CD14-positive monocyte (primary cell): ENCODE results near the gene CHCHD6. TPM values are rescaled to one million over a fixed set of nuclear protein-coding genes. Genes with fewer than 3 reads are reported as not detected.

Source experiments
- DNase-seq, 3 donors: peaks; one replicate each; pipeline ENCODE4 v3.0.0-alpha.2; 2011 to 2022
- H2AFZ ChIP-seq: 2 replicates; pipeline ENCODE4 v1.6.0; 2012; ENCODE audit warnings: mild to moderate bottlenecking, low read depth, low read length, inconsistent platforms; ENCODE audit not compliant: insufficient read depth, poor library complexity, severe bottlenecking
- H3K27ac ChIP-seq, 2 donors: 1 replicate in 1 of 2; 2 replicates in 1 of 2; pipeline ENCODE4 v1.5.1; 2012 to 2013; ENCODE audit warnings: low read length in 2 of 2, control low read depth in 1 of 2, inconsistent platforms in 1 of 2, low read depth in 1 of 2, mild to moderate bottlenecking in 1 of 2
- H3K27me3 ChIP-seq, 2 donors: one replicate each; pipeline versions ENCODE4 v1.6.0 to v1.6.1; 2011 to 2013; ENCODE audit warnings: low read length in 2 of 2; ENCODE audit not compliant: control insufficient read depth in 2 of 2, insufficient read depth in 2 of 2
- H3K36me3 ChIP-seq, 2 donors: replicated peaks in 1 of 2; 1 replicate in 1 of 2; 2 replicates in 1 of 2; pipeline versions ENCODE4 v1.5.1 to v1.6.1; 2012 to 2013; ENCODE audit warnings: low read length in 2 of 2, control low read depth in 1 of 2, inconsistent platforms in 1 of 2, mild to moderate bottlenecking in 1 of 2; ENCODE audit not compliant: insufficient read depth in 2 of 2, control insufficient read depth in 1 of 2
- H3K4me1 ChIP-seq, 2 donors: 1 replicate in 1 of 2; 2 replicates in 1 of 2; pipeline versions ENCODE4 v1.5.1 to v1.6.1; 2012 to 2013; ENCODE audit warnings: low read length in 2 of 2, control low read depth in 1 of 2, inconsistent platforms in 1 of 2, mild to moderate bottlenecking in 1 of 2, moderate library complexity in 1 of 2; ENCODE audit not compliant: insufficient read depth in 2 of 2, control insufficient read depth in 1 of 2
- H3K4me2 ChIP-seq: replicated peaks from 2 replicates; pipeline ENCODE3; 2012; ENCODE audit warnings: low read length, moderate library complexity, mild to moderate bottlenecking; ENCODE audit not compliant: poor library complexity, severe bottlenecking; ENCODE audit errors: extremely low read depth
- H3K4me3 ChIP-seq, 3 experiments: fragments of 200-600 bp in 1 of 3; sonication (generic) in 1 of 3; replicated peaks in 1 of 3; 1 replicate in 2 of 3; 2 replicates in 1 of 3; pipeline ENCODE4 v1.5.1; 2011 to 2013; ENCODE audit warnings: low read length in 3 of 3, mild to moderate bottlenecking in 3 of 3, control low read depth in 2 of 3, low read depth in 2 of 3, inconsistent platforms in 1 of 3, moderate library complexity in 1 of 3
- H3K79me2 ChIP-seq: 2 replicates; pipeline ENCODE4 v1.6.0; 2012; ENCODE audit warnings: mild to moderate bottlenecking, control low read depth, inconsistent platforms, low read length, moderate library complexity; ENCODE audit not compliant: insufficient read depth
- H3K9ac ChIP-seq: 2 replicates; pipeline ENCODE4 v1.6.0; 2017; ENCODE audit warnings: low read length, mild to moderate bottlenecking; ENCODE audit not compliant: insufficient read depth, poor library complexity, severe bottlenecking
- H3K9me3 ChIP-seq, 2 donors: replicated peaks in 1 of 2; 1 replicate in 1 of 2; 2 replicates in 1 of 2; pipeline versions ENCODE4 v1.5.1 to v1.6.1; 2012 to 2013; ENCODE audit warnings: low read length in 2 of 2, control low read depth in 1 of 2; ENCODE audit not compliant: control insufficient read depth in 1 of 2, insufficient read depth in 1 of 2
- H4K20me1 ChIP-seq: 2 replicates; pipeline ENCODE4 v1.6.0; 2012; ENCODE audit warnings: mild to moderate bottlenecking, low read length, control low read depth, moderate library complexity; ENCODE audit not compliant: insufficient read depth
- H3K27ac Mint-ChIP-seq, 7 donors: one replicate each; pipeline ENCODE4 v1.8.0; 2020; ENCODE audit warnings: mild to moderate bottlenecking in 7 of 7, mixed read lengths in 7 of 7, moderate library complexity in 6 of 7, inconsistent platforms in 2 of 7
- H3K27me3 Mint-ChIP-seq, 3 donors: one replicate each; pipeline ENCODE4 v1.8.0; 2021 to 2022; ENCODE audit warnings: low read depth in 3 of 3, mild to moderate bottlenecking in 3 of 3, mixed read lengths in 3 of 3, moderate library complexity in 3 of 3, inconsistent platforms in 1 of 3
- H3K36me3 Mint-ChIP-seq, 2 donors: one replicate each; pipeline ENCODE4 v1.8.0; 2020; ENCODE audit warnings: mixed read lengths in 2 of 2, inconsistent platforms in 1 of 2, mild to moderate bottlenecking in 1 of 2
- H3K4me1 Mint-ChIP-seq: one replicate; pipeline ENCODE4 v1.8.0; 2020; ENCODE audit warnings: mild to moderate bottlenecking, mixed read lengths
- H3K4me3 Mint-ChIP-seq, 2 donors: one replicate each; pipeline ENCODE4 v1.8.0; 2020; ENCODE audit warnings: mild to moderate bottlenecking in 2 of 2, mixed read lengths in 2 of 2, moderate library complexity in 1 of 2
- H3K9me3 Mint-ChIP-seq, 7 donors: one replicate each; pipeline ENCODE4 v1.8.0; 2020 to 2022; ENCODE audit warnings: mixed read lengths in 7 of 7, mild to moderate bottlenecking in 6 of 7, moderate library complexity in 6 of 7, inconsistent platforms in 2 of 7
- WGBS: methylation state at CpG from one replicate; pipeline ENCODE4 v1.1.5; 2013; ENCODE audit warnings: missing lambda C conversion rate; ENCODE audit not compliant: insufficient coverage; 5-methylcytosine and 5-hydroxymethylcytosine counted together
- intact Hi-C, 2 donors: fragments of 100-400 bp; cut with micrococcal nuclease; formaldehyde crosslinking; loops; one replicate each; pipeline versions ENCODE4 v1.15.0 to v1.15.1; 2023
- polyA plus RNA-seq, 3 donors: library from polyadenylated mRNA; depleted of rRNA in 1 of 3; unstranded in 2 of 3; stranded (reverse) in 1 of 3; fragments of 300-500 nt in 2 of 3; fragments of >200 nt in 1 of 3; fragmentation: Illumina TruSeq in 2 of 3; gene quantifications; 1 replicate in 2 of 3; 2 replicates in 1 of 3; pipeline ENCODE4 v1.2.3, GENCODE V29; 2012 to 2021
- TF ChIP-seq, protein P1 (sequence below): fragments of 200-600 bp; IDR thresholded peaks from one replicate; pipeline ENCODE4 v1.8.0; 2022; ENCODE audit warnings: antibody characterized with exemption, mild to moderate bottlenecking

CHCHD6 gene
- polyA plus RNA-seq, 3 donors, result 1.1 to 1.8 (median 1.8) TPM

- no peak overlapping the region for H3K4me3 ChIP-seq
- no peak overlapping the region for H2AFZ ChIP-seq
- peaks cover 12% of the 10 kb centered on the region for H3K4me1 Mint-ChIP-seq
- H3K4me2 ChIP-seq, result no peak overlapping the region
- peaks cover 0 to 2% (median 0%) of the 10 kb centered on the region in 3 donors for H3K27me3 Mint-ChIP-seq
- 84% methylated on average over 5 of the region's 6 CpGs for WGBS
- no peaks in the 10 kb centered on the region for H3K9me3 ChIP-seq
- H3K27ac Mint-ChIP-seq, result no peak overlapping the region
- H3K4me1 ChIP-seq, result peaks cover 13 to 16% of the 10 kb centered on the region in 2 donors
- no peaks in the 10 kb centered on the region for H3K27me3 ChIP-seq
- no peak overlapping the region for H3K27ac ChIP-seq
- no peak for DNase-seq
- H4K20me1 ChIP-seq, result no peaks in the 10 kb centered on the region
- no peak overlapping the region for H3K4me3 Mint-ChIP-seq
- no peak overlapping the region for H3K9ac ChIP-seq
- H3K79me2 ChIP-seq, result no peaks in the 10 kb centered on the region
- H3K36me3 Mint-ChIP-seq, result peaks cover 1 to 4% of the 10 kb centered on the region in 2 donors
- H3K9me3 Mint-ChIP-seq, result peaks cover 0 to 3% (median 1%) of the 10 kb centered on the region in 7 donors
- H3K36me3 ChIP-seq, result no peaks in the 10 kb centered on the region
- intact Hi-C loops, result no loop called here
- TF ChIP-seq, protein P1, sequence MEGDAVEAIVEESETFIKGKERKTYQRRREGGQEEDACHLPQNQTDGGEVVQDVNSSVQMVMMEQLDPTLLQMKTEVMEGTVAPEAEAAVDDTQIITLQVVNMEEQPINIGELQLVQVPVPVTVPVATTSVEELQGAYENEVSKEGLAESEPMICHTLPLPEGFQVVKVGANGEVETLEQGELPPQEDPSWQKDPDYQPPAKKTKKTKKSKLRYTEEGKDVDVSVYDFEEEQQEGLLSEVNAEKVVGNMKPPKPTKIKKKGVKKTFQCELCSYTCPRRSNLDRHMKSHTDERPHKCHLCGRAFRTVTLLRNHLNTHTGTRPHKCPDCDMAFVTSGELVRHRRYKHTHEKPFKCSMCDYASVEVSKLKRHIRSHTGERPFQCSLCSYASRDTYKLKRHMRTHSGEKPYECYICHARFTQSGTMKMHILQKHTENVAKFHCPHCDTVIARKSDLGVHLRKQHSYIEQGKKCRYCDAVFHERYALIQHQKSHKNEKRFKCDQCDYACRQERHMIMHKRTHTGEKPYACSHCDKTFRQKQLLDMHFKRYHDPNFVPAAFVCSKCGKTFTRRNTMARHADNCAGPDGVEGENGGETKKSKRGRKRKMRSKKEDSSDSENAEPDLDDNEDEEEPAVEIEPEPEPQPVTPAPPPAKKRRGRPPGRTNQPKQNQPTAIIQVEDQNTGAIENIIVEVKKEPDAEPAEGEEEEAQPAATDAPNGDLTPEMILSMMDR, result no peak
These were observed 28.4 kb downstream of the CHCHD6 start for GRCh38 chr3:126732281-126733060.

DNA sequence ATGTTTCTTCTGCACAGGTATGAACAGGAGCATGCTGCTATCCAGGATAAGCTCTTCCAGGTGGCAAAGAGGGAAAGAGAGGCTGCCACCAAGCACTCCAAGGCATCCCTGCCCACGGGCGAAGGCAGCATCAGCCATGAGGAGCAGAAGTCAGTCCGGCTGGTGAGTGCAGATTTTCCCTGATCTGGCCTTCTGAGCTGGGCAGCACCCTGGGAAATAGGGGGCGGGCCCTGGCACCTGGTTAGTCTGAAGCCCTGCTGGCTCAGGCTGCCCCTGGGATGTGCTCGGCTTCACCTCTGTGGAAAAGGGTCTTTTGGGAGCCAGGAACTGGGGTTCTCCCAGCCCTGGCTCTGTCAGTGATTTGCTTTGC, 29.0 kb downstream of the CHCHD6 start:
- 94% methylated on average over 5 of the region's 5 CpGs for WGBS
- no peak overlapping the region for H3K27ac Mint-ChIP-seq
- Histone ChIP-seq H3K4me3 (no peak overlapping the region), H3K79me2 (no peaks in the 10 kb centered on the region), H4K20me1 (no peaks in the 10 kb centered on the region), H3K4me1 (peaks cover 13 to 16% of the 10 kb centered on the region in 2 donors), H3K36me3 (no peaks in the 10 kb centered on the region), H3K27me3 (no peaks in the 10 kb centered on the region), H3K27ac (no peak overlapping the region), H3K9me3 (no peaks in the 10 kb centered on the region), H3K9ac (no peak overlapping the region), H3K4me2 (no peak overlapping the region), H2AFZ (no peak overlapping the region)
- no peak for DNase-seq
- intact Hi-C loops, result no loop called here
- peaks cover 0 to 4% (median 0%) of the 10 kb centered on the region in 3 donors for H3K27me3 Mint-ChIP-seq
- TF ChIP-seq, protein P1, result no peak
- H3K4me3 Mint-ChIP-seq, result no peak overlapping the region
- peaks cover 12% of the 10 kb centered on the region for H3K4me1 Mint-ChIP-seq
- peaks cover 1 to 4% of the 10 kb centered on the region in 2 donors for H3K36me3 Mint-ChIP-seq
- peaks cover 0 to 3% (median 2%) of the 10 kb centered on the region in 7 donors for H3K9me3 Mint-ChIP-seq
